CD1c-positive myeloid dendritic cell (primary cell): ENCODE results near the gene RGS17.

ENCODE experiments used
- DNase-seq: peaks from one replicate; pipeline ENCODE4 v3.0.0-alpha.2; 2016; ENCODE audit errors: extremely low spot score

RGS17 gene

DNA sequence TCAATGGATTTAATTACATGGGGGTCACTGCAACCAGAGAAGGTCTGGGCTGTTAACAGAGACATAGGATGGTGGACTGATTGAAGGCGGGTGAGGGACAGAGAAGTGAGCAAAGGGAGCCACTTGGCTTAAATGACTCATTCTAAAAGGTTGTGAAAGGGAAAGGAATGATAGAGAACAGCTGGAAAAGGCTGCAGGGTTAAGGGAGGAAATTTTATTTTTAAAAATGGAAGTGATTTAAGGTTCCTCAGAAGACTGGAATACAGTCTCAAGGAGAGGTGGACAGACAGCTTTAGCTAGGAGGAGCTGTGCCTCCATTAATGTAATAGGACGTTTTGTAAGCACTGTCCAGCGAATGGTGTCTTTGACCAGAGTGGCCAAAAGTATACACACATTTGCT lies 46.7 kb downstream of the RGS17 start:
- DNase-seq: no peak

DNA sequence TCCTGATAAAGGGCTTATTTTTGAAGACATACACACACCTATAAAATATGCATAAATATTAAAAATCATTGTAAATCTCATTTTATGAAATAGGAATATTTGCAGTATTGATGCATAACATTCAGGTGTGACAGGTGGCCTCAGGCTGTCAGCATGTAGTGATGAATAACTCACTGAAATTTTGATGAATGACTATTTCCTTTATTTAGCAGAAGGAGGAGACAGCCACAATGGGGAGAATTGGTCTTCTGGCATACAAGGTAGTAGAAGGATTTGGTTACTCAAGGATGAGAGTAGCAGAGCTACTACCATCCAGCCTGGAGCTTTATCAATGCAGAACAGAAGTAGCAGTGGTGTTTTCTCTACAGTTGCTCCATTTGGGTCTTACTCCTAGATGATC lies 47.2 kb downstream of the RGS17 start:
- DNase-seq: no peak

DNA sequence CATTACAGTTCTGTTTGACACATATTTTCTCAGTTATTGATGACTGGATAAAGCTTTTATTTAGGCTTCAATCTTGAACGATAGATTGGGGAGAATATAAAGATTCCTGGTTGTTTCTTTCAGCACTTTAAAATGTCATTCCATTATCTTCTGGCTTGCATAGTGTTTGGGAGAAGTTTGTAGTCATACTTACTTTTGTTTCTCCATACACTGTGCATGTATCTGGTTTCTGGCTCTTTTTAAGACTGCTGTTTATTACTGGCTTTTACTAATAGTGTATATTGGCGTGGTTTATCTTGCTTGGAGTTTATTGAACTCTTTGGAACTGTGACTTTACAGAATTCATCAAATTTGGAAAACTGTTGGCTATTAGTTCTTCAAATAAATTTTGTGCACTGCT lies 49.2 kb downstream of the RGS17 start:
- no peak for DNase-seq

DNA sequence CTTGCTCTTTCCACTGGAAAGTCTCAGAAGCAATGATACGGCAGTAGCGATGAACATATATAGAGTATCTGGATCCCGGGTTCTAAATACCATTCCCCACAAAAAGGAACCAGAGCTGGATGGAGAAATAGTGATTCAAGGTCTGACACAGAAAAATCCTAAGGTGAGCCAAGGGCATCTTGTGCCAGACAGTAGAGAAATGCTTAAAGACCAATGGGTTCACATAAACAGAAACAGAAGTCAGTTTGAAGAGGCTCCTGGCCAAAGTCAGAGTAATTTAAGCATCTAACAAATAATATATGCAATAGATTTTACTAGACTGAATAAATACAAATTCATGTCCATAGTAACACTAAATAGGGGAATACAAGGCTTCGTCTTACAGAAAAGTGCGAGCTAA lies 54.7 kb downstream of the RGS17 start:
- DNase-seq: no peak

DNA sequence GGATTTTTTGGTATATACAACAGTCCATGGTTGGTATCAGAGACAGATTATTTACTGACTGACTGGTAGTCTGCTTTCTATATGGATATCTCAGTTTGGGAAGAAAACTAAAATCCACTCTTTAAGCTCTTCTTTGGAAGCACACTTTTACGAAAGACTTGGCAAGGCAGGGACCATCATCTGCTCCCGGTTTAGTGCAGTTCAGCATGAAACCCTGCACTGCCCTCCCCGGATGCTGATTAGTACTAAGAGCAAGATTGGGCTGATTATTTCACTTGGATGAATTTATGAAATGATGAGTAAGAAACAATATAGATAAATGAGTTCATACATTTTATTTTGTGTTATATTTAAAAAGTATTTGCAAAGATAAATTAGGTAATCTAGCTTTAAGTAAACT lies 56.3 kb downstream of the RGS17 start:
- DNase-seq: no peak

DNA sequence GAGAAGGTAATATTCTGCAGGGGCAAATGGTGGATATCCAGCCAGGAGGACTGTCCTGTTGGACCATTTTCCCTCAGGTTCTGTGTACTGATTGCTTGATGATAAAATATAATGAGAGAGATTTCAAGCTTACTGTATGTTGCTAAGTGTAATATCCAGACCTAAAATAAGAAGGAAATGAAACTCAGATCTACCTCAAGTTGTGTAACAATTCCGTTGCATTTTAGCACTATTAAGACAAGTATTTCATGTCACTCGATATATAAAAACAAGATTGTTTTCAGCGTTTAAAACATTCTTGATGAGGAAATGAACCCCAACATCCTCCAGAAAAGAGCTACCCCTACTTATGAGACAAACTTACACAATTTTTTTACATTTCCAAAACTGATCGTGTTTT lies 57.2 kb downstream of the RGS17 start:
- peak; percentile 46 for DNase-seq

DNA sequence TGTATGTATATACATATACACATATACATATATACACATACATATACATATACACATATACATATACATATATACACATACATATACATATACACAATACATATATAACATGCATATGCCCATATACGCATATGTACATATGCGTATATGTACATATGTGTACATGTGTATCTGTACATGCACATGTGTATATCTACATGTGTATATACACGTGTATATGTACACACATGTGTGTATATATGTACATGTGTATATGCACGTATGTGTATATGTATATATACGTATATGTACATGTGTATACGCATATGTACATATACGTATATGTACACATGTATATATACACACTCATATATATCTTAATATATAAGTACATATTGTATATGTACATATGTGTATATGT lies 60.3 kb downstream of the RGS17 start:
- no peak for DNase-seq

DNA sequence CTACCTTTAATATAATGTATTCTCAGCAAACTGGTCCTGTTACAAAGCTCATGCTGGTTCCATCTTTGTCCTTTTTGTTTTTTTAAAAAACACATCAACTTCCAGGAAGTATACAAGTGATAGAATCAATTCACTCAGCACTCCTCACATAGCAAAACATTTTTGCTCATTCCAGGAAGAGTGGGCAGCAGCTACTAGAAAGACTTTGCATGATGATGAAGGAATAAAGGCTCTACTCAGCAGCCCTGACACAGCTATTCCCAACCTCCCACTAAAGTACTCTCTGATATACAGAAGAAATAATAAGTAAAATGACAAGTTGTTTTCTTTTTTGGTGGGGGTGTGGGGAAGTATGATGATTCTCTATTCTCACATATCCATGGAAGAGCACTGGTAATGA lies 61.2 kb downstream of the RGS17 start:
- DNase-seq: no peak

DNA sequence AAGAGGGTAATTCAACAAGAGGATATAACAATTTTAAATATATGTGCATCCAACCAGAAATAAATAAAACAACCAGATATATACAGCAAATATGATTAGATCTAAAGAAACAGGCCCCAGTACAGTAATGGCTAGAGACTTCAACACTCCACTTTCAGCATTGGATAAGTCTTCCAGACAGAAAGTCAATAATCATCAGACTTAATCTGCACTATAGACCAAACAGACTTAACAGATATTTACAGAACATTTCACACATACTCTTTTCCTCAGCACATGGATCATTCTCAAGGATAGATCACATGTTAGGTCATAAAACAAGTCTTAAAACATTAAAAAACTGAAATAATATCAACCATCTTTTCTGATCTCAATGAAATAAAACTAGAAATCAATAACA lies 65.9 kb downstream of the RGS17 start:
- no peak for DNase-seq

DNA sequence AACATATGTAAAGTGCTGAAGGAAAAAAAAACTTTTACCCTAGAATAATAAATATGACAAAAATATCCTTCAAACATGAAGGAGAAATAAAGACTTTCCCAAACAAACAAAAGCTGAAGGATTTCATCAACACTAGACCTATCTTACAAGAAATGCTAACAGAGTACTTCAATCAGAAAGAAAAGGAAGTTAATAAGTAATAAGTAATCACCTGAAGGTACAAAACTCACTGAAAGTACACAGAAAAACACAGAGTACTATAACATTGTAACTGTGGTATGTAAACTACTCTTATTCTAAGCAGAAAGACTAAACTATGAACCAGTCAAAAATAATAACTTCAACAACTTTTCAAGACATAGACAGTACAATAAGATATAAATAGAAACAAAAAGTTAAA lies 67.1 kb downstream of the RGS17 start:
- DNase-seq: no peak

DNA sequence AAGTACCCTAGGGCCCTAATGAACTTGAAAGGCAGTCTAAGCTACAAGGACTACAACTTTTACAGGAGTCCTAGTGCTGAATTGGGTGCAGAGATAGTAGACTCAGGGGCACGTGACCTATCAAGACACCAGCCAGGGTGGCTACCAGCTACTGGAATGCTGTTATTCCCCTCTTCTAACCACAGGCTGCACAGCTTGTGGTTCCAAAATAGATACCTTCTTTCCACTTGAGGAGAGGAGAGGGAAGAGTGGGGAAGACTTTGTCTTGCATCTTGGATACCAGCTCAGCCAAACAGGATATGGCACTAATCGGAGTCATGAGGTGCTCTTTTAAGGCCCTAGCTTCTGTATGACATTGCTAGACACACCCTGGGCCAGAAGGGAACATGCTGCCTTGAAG lies 68.6 kb downstream of the RGS17 start:
- no peak for DNase-seq

DNA sequence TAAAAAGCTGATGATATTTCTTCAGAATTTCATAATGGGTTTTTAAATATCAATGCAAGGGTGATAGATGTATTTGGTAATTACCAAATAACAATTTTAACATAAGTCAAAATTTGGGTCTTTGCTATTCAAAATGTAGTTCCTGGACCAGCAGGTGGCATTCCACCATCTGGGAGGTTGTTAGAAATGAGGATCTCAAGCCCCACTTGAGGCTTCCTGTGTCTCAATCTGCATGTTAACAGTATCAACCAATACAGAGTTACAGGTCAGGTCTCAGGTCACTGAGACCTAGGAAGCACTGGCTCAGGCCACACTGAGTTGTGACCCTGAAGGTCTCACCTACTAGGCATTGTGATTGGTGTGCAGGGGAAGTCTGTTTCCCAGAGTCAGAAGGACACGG lies 71.3 kb downstream of the RGS17 start:
- DNase-seq: peak; percentile 4

DNA sequence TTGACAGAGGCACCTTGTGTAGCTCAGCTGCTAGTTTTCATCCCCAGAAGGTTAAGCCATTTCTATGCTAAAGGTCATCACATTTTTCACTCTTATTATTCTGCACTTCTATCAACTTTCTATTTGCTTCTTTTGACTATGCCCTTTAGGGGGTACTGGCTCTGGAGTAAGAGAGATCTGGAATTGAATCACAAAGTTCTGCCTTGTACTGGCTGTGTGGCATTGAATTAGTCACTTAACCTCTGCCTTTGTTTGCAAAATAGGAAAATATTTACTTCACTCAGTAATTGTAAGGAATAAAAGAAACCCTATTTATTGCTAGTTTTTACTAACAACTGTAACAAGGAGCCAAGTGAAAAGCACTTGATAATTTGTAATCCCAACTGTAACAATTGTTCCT lies 71.8 kb downstream of the RGS17 start:
- DNase-seq: no peak

DNA sequence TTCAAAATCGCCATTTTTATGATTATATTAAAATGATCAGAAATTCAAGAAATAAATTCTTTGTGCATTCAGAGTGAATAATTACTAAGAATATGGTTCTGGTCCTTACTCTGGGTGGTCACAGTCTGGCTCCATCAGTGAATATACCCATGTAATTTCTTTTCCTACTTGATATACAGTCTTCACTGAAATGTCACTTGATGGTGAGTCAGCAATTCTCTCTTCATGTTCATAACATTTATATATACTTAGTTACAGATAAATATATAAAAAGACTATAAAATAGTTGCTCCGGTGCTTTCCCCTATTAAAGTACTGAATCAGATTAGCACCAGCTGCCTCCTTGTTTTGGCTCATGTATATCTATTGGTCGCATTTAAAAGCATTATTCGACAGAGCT lies 72.2 kb downstream of the RGS17 start:
- DNase-seq: no peak

DNA sequence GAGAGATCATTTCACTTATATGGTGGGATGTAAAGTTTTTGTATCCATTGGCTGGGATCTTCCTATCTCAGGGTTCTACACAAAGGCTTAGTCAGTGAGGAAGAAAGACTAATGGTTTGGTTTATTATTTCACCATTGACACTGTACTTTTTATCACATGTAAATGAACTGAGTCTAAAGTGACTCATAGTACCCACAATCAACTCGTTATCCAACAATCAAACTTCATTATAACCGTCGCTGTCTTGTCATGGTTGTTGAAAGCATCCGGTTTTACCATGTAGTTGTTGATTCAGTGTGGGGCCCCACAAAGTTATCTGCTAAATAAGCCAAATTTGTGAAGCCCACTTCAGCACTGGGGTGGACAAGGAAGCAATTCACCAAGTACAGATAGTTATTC lies 72.8 kb downstream of the RGS17 start:
- DNase-seq: no peak

DNA sequence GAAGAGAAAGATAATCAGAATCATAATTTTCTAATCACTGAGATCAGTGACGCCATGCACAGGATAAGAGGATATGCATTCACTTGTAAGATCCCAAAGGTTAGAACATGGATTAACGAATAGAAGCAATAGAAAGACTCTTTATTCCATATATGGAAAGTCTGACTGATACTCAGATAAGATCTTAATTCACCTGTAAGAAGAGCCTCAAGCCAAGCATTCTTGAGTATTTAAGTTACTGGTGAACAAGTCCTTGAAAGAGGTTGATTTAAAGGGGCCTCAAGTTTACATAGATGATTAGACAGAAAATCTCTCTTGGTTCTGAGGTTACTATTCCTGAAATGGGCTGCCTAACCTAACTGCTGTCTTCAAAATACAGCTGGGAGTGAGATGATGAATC lies 74.8 kb downstream of the RGS17 start:
- DNase-seq: no peak

DNA sequence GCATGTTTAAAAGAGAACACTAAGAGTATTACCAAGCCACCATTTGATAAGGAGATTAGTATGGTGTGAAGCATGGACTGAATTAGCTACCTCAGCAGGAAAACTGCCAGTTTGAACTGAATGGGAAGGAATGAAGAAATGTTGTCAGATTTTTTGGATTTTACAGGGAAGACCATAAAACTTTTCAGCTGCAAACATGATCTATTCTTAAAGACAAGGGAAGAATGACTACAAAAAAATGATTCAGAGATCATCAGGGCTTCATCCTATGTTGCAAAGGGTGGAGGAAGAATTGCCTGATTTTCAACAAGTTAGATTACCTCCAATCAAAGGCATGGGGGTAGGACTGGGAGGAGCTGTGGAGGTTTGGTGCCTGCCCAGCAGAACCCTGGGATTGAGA lies 79.3 kb downstream of the RGS17 start:
- DNase-seq: no peak

DNA sequence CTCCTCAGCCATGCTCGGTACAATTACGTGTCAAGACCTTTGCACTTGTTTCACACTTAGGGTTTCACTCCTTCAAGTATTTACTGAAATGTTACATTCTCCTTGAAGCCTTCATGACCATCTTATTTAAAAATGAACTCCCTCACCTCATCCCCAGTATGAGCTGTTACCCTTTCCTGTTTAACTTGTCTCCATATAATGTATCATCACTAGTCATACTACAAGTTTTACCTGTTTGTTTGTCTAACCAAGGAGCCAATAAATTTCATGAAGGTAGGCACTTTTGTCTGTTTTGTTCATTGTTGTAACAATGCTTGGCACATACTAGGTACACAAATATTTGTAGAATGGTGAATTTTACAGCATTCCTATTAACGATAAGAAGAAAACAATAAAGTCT lies 82.5 kb downstream of the RGS17 start:
- no peak for DNase-seq

DNA sequence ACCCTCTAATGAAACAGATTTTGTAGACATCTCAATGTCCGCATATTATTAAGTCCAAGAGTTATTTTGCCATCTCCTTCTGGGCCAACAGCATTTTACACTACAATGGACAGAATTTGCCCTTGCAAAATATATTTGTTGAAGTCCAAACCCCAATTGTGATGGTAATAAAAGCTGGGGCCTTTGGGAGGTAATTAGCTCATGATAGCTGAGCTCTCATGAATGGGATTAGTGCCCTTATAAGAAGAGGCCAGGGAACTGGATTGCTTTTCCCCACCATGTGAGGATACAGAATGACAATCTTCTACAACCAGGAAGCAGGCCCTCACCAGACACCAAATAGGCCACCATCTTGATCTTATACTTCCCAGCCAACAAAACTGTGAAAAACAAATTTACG lies 83.7 kb downstream of the RGS17 start:
- no peak for DNase-seq

DNA sequence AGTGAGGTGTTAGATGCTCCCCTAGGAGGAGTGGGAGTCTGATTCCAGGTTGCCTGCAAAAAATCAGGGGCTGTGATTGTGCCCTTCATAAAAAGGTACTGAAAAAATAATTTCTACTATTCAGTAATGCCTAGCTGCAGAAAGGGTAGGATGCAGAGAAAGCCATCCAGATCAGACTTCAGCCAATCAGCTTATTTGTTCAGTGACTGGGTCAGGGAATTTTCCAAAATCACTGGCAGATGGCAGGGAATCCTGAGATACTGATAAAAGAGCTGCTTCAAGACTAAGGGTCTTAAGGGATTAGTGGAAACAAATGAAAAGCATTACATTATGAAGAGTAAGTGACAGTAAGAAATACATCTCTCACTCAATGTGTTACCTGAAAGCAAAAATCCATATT lies 85.8 kb downstream of the RGS17 start:
- DNase-seq: no peak

DNA sequence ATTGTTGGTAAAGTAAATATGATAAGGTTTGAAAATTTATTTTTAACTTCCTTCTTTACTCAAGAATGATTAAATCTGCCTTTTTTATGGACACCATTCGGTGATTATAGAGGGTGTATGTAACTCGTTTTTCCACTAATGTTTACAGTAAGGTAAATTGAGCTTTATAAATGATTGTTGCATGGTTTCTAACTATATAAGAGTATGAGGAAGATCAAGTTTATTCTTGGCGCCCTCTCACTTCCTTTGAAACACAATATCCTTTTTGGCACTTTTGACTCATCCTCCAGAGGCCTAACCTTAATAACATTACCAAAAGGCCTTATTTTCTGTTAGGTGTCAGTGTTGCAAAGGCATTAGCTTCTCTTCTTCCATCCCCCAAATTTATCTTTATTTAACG lies 86.8 kb downstream of the RGS17 start:
- DNase-seq: no peak

DNA sequence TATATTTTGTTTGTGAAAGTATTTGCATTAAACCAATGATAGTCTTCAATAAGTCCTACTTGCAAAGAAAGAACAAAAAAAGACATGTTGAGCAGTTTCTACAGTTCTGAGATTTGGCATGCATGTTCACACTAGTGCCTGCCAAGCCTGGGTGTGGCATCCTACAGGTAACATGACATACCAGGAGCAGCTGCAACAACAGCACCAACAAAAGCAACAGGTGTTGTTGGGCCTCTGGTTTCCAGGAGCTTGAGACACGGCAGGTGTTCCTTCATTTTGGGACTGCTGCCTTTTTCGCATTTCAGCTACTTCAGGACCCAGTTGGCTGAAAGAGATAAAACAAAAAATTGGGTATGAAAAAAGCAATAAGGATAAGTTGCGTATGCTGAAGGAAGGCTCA lies 87.4 kb downstream of the RGS17 start:
- DNase-seq: no peak

DNA sequence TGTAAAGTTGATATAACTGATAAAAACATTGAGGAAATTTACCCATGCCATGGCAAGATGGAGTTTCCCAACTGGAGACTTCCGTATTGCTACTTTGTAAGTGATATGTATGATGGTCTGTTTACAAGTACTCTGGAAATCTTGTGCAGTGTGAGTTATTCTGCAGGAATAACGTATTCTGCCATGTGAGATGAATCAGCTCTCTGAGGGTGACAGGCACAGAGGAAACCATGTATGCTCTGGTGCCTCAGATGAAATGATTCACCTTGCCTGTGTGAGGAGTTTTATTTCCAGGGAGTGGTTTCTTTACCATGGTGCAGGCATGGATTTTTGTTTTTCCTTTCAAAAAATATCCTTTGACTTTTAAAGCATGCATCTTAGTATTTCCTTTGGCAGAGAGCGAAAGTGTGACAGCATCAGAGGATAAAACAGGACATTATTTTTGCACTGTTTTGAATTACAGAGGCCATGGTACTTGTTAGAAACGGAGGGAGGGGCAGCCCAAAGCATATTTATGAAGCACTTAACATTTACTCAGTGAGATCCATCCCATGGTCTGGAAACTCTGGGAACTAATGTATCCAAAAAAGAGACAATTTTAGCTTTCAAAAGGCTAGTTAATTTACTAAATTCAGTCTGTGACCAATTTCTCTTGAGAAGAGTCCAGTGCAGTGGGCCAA lies 92.6 kb downstream of the RGS17 start:
- no peak for DNase-seq

DNA sequence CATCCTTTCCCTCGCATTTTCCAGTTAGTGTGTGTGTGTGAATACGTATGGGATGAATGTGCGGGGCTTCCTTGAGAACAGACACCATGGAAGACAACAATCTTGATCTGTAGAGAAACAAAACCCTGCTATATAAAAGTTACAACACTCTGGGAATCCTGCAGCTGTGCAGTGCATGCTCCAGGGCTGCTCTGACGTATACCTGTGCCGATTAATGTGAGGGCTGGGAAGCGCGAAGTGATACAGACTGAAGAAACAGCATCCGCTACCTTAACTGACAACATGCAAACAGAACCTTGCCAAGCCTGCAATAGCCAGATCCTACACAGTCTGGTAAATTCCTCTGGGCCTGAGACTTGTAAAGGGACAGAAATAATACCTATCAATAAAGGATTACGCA lies 96.9 kb downstream of the RGS17 start:
- no peak for DNase-seq
